ENCODE measurements around the gene STAT4.

Gene STAT4

DNA sequence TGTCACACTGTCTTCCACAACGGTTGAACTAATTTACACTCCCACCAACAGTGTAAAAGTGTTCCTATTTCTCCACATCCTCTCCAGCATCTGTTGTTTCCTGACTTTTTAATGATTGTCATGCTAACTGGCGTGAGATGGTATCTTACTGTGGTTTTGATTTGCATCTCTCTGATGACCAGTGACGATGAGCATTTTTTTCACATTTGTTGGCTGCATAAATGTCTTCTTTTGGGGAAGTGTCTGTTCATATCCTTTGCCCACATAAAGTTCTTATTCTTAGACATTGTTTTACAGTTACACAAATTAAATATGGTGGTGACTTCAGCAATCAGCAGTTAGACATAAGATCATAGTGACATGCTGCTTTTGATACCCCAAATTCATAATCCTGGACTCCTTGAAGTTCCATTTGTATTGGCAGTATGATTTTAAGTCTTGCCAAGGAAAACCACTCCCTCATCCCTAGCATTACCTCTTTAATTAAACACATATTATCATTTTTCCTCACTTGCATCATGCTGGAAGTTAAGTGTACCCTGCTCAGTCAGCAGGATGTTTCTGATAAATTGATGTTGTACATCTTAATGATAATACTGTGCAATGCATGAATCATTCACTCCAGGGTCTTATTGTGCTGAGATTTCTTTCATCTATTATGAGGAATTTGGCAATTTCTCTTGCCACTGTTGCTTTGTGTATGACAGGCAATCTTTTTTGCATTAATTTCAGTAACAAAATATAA, 69.2 kb downstream of the STAT4 start:
- no peak for DNase-seq

GRCh38 chr2:191078165-191078867, 72.5 kb downstream of the STAT4 start:
- DNase-seq, result no peak

GRCh38 chr2:191070276-191070675, 80.5 kb downstream of the STAT4 start:
- no peak for DNase-seq

GRCh38 chr2:191069606-191070005, 81.2 kb downstream of the STAT4 start:
- no peak for DNase-seq

GRCh38 chr2:191066919-191067233, 83.9 kb downstream of the STAT4 start:
- DNase-seq, result no peak

DNA sequence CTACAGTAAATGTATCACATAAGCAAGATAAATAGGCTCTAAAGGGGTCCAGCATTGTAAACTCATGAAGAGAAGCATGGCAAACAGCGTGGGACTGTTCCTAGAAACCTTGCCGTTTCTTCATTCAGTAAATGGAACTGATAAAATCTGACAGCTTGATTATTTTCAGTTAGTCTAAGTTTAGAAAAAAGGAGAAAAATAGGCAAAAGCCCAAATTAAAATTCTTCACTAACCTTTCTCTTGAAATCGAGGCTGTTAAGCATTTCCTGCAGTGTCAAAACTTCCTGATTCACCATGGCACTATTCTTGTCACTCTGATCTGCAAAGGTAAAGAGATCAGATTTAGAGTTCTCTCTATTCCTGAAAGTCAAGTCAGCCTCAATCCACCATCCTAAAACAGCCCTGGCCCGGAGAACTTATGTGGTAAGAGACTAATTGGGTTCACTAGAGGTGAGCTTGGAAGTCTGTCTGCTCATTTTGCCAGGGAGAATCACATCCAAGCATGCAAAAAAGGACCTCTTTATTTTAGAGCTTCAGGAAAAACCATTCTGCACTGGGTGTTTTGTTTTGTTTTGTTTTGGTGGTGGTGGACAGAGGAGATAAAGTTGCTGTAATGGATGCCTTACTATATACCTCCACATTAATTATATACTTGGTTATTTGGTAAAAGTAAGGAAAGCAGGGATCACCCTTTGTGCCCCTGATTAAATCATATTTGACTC, 84.4 kb downstream of the STAT4 start:
- DNase-seq, result no peak

DNA sequence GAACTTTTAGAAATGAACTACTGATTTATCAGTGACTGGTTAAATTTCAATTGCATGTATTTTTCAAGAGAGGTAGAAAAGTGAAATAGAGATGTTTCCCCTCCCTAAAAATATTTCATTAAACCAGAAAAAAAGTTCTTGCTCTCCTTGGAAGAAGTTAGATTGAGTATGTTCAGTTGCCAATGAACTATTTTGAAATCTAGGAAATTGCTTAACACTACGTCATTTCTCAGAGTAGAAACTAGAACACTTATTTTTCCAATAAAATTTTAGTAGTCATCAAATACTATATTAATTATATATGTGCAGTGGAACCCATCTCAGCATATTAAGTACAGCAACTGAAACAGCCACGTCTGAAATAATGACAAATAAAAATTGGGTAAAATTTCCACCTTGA, 85.0 kb downstream of the STAT4 start:
- DNase-seq, result no peak

DNA sequence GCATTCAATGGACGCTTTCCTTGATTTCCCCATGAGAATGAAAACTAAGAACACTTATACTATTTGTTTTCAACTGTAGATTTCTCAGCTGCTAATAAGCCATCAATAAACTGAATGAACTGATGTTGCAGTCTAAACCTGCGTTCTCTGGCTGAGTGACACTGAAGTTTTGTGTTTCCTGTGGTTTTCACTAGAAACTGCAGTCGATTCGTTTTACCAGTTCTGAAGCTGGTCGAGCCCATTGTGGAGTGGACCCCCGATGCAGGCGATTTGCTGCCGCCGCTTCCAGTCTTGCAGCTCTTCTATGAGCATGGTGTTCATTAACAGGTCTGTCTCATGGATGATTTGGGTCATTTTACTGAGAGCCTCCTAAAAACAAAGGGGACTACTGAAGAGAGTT, 86.2 kb downstream of the STAT4 start:
- no peak for DNase-seq

GRCh38 chr2:191063584-191063983, 87.2 kb downstream of the STAT4 start:
- DNase-seq, result no peak

DNA sequence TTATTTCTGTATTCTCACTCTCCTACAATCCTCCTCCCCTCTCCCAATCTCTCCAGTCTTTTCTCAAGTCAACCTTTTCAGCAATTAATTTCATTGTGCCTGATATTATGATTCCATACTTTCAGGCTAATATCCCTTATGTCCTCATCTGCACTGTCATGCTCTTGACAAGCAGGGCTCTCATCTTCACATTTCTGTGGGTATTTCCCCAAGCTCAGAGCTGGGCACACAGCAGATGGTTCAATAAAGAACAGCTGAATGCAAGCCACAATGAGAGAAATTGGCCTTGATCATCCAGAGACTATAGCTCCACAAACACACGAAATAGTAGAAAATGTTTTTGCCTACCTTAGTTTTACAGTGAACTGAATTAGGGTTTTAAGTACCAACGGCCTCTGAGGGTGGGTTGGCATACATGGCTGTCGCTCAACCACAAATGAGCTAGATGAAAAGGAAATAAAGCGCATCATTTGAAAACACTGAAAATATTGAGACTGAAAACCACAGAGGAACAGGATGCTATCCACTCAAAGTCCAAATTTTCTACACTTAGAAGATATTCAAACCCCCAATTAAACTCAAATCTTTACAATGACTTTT, 89.3 kb downstream of the STAT4 start:
- no peak for DNase-seq

- no peak for DNase-seq
Observed at GRCh38 chr2:191059308-191059707, 91.5 kb downstream of the STAT4 start.

DNA sequence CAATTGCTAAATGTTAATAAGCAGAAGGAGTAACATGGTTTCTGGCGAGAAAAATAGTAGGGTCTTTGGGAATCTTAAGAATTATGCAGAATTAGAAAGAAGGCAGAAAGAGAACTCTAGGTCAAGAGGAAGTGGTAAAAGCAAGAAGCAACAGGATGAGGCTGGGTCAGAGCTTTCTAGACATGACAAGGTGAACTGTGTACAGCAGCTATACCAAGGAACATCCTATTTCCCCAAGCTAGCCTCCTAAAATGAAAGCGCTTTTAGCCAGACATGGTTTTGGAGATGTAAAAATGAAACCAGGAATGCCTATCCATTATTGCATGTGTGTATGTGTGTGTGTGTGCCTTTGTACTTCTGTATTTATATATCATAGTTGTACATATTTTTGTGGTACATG, 94.6 kb downstream of the STAT4 start:
- no peak for DNase-seq

DNA sequence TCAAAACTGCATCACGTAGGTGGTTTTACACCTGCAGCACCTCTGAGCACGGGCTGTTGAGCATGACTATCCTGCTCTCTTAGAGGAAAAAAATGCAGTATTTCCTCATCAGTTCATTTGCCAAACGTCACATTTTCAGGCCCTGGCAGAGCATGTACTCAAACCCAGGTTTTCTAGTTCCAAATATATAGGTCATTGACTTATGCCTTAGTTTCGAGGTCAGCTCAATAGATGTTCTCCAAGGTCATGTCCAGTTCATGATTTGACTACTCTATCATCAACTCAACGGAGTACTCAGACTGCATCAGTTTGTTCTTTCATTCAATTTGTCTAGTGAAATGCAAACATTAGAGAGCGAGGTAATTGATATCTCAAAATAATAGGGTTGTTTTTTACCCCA, 97.5 kb downstream of the STAT4 start:
- no peak for DNase-seq

GRCh38 chr2:191051825-191052778, 98.7 kb downstream of the STAT4 start:
- DNase-seq, result no peak

DNA sequence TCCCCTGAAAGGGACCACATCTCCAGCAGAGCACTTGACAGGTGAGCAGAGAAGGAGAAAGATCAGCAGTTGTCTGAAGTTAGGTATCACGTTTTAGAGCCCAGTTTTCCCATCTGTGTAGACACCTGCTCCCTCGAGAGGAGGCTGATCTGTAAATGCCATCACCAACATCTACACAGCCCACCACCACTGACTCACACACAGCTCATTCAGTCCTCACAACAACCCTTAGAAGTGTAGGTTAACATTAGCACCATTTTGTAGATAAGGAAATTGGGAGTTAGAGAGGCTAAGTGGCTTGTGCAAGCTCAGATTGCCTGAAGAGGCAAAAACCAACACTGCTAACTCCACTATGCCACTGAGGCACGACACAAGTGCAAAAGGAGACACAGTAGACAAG, 99.6 kb downstream of the STAT4 start:
- DNase-seq, result no peak

GRCh38 chr2:191050640-191050987, 100.2 kb downstream of the STAT4 start:
- no peak for DNase-seq

GRCh38 chr2:191049728-191050639, 100.8 kb downstream of the STAT4 start:
- no peak for DNase-seq

DNA sequence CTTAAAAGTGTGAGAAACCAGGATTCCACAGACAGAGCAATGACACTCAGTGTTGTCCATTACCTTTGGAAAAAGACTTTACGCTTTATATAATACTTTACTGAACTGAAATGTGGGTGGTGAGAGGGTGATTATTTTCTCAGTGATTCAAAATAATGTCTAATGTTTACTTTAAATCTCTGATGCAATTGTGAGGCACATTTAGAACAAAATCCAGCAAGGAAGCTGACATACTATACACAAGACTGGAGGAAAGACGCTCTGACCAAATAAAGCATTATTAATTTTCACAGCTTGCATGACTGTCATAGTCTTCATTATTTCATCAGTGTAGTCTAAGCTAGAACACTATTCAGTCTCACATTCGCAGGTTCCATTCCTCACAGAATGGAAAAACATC, 102.7 kb downstream of the STAT4 start:
- DNase-seq, result no peak

DNA sequence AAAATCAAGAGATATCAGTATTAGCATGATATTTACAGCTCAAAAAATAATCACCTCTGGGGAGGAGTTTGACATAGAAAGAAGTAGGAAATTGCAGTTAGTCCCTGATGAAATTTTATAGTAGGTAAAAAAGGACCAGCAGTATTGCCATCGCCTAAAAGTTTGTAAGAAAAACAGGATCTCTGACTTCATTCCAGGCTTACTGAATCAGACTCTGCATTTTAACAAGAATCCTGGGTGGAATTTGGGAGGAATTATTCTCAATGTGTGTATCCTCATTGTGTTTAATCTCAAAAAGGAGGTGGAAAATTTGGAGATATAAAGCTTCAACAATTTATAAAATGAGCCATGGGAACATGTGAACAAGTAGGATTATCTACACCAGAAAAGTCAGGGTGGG, 105.7 kb downstream of the STAT4 start:
- DNase-seq, result no peak

DNA sequence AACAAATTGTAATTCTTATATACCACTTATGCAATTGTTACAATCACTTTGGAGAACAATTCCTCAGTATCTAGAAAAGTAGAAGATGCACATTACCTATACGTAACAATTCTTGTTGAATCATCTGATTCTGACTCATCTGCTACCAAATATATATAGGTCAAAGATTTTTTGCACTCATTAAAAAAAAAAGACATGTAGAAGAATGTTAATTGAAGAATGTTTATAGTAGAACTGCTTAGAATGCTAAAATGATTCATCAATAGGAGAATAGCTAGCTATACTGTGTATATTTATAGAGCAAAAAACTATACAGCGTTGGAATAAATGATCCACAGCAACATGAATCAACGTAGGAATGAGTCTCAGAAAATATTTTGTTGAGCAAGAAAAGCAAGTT, 107.4 kb downstream of the STAT4 start:
- no peak for DNase-seq

- no peak for DNase-seq
Observed at GRCh38 chr2:191041418-191042161, 109.2 kb downstream of the STAT4 start.
